ENCODE results near the gene ESRRA. TPM values are rescaled to one million over a fixed set of nuclear protein-coding genes. Genes with fewer than 3 reads are reported as not detected.

Gene ESRRA
- total and polyA plus RNA-seq, 9 of the 15 experiments (the other 6 are each of a cell fraction or from before 2014, with no cell fraction given), result 0.27 to 89.7 (median 23.7) TPM

DNA sequence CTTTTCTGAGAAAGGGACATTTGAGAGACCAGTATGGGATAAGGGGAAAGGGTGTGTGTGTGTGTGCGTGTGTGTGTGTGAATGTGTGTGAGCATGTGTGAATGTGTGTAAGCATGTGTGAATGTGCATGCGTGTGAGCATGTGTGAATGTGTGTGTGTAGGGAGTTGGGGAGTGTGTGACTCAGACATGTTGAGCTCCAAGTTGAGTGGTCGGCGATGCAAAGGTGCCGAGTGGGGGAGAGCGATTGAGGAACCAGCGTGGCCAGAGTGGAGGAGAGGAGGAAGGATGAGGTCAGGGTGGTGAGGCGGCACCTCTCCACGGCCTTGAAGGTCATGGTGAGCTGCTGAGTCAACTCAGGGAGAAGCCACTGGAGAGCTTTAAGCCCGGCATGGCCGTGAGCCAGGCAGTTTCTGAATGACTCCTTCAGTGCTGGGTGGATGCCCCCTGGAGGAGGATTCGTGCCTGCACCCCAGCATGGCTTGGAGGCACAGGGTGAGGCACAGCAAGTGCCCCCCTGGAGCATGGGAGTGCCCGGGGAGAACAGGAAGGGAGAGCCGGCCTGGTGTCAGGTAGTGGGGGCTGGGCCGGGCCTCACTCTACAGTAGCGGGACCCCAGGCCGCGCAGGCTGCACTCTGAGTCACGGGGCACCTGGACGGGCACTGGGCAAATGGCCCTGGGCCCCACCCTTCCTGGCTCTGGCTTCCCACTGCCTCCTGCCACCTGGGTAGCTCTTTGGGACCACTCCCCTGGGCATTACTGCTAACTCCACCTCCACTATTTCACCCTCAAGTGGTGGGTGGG, 26.4 kb downstream of the ESRRA start (continued):
- TF ChIP-seq NCOA2 (IDR thresholded peaks at IDR 0.05; ENCODE audit: partially characterized antibody in 2 of 2), result no peak
- TF ChIP-seq HEY1 (CRISPR knock-in tag; IDR thresholded peaks at IDR 0.05; ENCODE audit: borderline replicate concordance), result no peak
- TF ChIP-seq ZNF263 (CRISPR knock-in tag; IDR thresholded peaks at IDR 0.05; ENCODE audit: borderline replicate concordance), result no peak
- TF ChIP-seq HMGN3 (IDR thresholded peaks at IDR 0.05; ENCODE audit: borderline replicate concordance, extremely low read depth, insufficient read length, low read depth, low read length), result peak; percentile 33
- no peak for TF ChIP-seq ZNF518B (CRISPR knock-in tag; IDR thresholded peaks at IDR 0.05)
- no peak for TF ChIP-seq PML (IDR thresholded peaks at IDR 0.05; ENCODE audit: low read length)
- no peak; the same call in 1 of the 2 replicates for TF ChIP-seq SIN3B (IDR thresholded peaks at IDR 0.05; ENCODE audit: low read depth)
- no peak for TF ChIP-seq GATA2 (CRISPR knock-in tag; IDR thresholded peaks at IDR 0.05)
- TF ChIP-seq ETV6 (IDR thresholded peaks at IDR 0.05; ENCODE audit: borderline replicate concordance in 1 of 2, low read depth in 2 of 2, low read length in 1 of 2), result no peak
- TF ChIP-seq ETV6 (CRISPR knock-in tag; IDR thresholded peaks at IDR 0.05; ENCODE audit: borderline replicate concordance), result no peak
- TF ChIP-seq ARHGAP35 (IDR thresholded peaks at IDR 0.05; ENCODE audit: partially characterized antibody), result peak; percentile 55
- no peak for TF ChIP-seq THAP7 (CRISPR knock-in tag; IDR thresholded peaks at IDR 0.05)
